Prostate gland (tissue), 2 donors: ENCODE results near the gene MAD1L1. TPM values are rescaled to one million over a fixed set of nuclear protein-coding genes. Genes with fewer than 3 reads are reported as not detected.

ENCODE experiments used
- DNase-seq: peaks from one replicate; pipeline ENCODE4 v3.0.0-alpha.2; 2019; ENCODE audit warnings: low spot score
- H3K27ac ChIP-seq, 2 donors: fragments of 200-600 bp; sonication (generic); 2 replicates each; pipeline ENCODE4 v1.5.1; 2017 to 2019
- H3K27me3 ChIP-seq: fragments of 200-600 bp; sonication (generic); replicated peaks from 2 replicates; pipeline ENCODE4 v1.5.1; 2019; ENCODE audit not compliant: insufficient read depth
- H3K36me3 ChIP-seq, 2 donors: fragments of 200-600 bp; sonication (generic); 1 replicate in 1 of 2; 2 replicates in 1 of 2; pipeline versions ENCODE4 v1.5.1 to v1.8.1; 2017 to 2019
- H3K4me1 ChIP-seq: fragments of 200-600 bp; sonication (generic); replicated peaks from 2 replicates; pipeline ENCODE4 v1.5.1; 2019
- H3K4me3 ChIP-seq, 2 donors: fragments of 200-600 bp; sonication (generic); 2 replicates each; pipeline ENCODE4 v1.5.1; 2017 to 2019
- H3K9me3 ChIP-seq: fragments of 200-600 bp; sonication (generic); 2 replicates; pipeline ENCODE4 v1.5.1; 2017
- POLR2A ChIP-seq: fragments of 450-650 bp; IDR thresholded peaks from one replicate; pipeline ENCODE4 v1.6.1; 2016; ENCODE audit warnings: antibody characterized with exemption, mild to moderate bottlenecking
- POLR2AphosphoS5 ChIP-seq: sonication (generic); formaldehyde crosslinking; IDR thresholded peaks from one replicate; pipeline ENCODE4 v1.6.1; 2017; ENCODE audit warnings: antibody characterized with exemption
- WGBS: methylation state at CpG from one replicate; pipeline ENCODE4 v1.1.5; 2018; 5-methylcytosine and 5-hydroxymethylcytosine counted together
- intact Hi-C: fragments of 100-400 bp; cut with DNase I; formaldehyde crosslinking; loops from one replicate; pipeline ENCODE4 v1.14.2; 2022
- total RNA-seq, 2 donors: library from RNA; depleted of rRNA; stranded (reverse); fragments of >200 nt; gene quantifications; one replicate each; pipeline ENCODE4 v1.1.0, GENCODE V29; 2016
- TF ChIP-seq, protein P1 (sequence below), 4 experiments: fragments of 200-600 bp in 2 of 4; fragments of 450-650 bp in 2 of 4; sonication (generic) in 2 of 4; IDR thresholded peaks; 1 replicate in 3 of 4; 2 replicates in 1 of 4; pipeline ENCODE4 v1.5.1; 2016 to 2019; ENCODE audit warnings: antibody characterized with exemption in 4 of 4, mild to moderate bottlenecking in 2 of 4, moderate library complexity in 2 of 4

MAD1L1 gene
- 10 to 100 TPM; 79.3 to 91.9 TPM for total RNA-seq

DNA sequence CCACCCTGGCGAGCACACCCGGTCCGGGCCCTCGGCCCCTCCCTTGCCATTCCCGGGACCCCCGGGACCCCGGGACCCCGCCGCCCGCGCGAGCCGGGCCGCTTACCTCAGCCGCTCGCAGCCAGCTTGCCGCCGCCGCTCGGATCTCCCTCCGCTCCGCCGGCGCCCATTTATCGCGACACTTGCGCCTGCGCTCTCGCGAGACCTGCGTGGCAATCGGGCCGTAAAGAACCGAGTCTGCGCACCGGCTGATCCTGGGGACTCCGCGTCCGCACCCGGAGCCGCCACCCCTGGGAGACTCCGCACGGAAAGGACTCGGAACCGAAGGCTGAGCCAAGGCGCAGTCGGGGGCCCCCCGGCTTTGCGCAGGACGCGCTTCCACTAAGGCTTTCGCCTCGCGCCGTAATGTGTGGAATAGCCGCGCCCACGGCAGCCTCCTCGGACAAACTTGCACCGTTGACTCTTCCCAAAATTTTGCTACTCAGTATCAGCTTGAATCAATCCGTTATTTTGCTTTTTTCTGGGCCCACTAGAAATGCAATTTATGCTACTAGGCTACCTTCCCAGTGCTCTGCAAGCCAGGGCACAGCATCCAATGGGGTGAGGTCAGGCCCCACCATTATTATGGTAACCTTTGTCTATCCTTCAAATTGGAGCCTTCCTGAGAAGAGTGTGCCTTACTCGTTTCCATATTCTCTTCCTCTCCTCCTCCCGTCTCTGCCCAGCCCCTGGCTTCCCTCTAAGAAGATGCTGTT lies at the start of gene MAD1L1:
MAD1L1 (minus strand) TSS at position 180 of the 755 bp plus-strand sequence. CDS start 2,812 bp downstream, outside the sequence.
- Histone ChIP-seq H3K9me3 (no peaks in the 10 kb centered on the region), H3K4me3 (peak within 1 kb of the TSS; percentile 76 to 94), H3K4me1 (no peaks in the 10 kb centered on the region), H3K36me3 (peaks cover 0 to 1% of the 10 kb centered on the region in 2 donors), H3K27ac (peak within 1 kb of the TSS; percentile 51 to 55), H3K27me3 (no peaks in the 10 kb centered on the region)
- DNase-seq = peak; percentile 85
- TF ChIP-seq POLR2AphosphoS5 (peak; percentile 82), POLR2A (peak; percentile 47)
- TF ChIP-seq, protein P1, sequence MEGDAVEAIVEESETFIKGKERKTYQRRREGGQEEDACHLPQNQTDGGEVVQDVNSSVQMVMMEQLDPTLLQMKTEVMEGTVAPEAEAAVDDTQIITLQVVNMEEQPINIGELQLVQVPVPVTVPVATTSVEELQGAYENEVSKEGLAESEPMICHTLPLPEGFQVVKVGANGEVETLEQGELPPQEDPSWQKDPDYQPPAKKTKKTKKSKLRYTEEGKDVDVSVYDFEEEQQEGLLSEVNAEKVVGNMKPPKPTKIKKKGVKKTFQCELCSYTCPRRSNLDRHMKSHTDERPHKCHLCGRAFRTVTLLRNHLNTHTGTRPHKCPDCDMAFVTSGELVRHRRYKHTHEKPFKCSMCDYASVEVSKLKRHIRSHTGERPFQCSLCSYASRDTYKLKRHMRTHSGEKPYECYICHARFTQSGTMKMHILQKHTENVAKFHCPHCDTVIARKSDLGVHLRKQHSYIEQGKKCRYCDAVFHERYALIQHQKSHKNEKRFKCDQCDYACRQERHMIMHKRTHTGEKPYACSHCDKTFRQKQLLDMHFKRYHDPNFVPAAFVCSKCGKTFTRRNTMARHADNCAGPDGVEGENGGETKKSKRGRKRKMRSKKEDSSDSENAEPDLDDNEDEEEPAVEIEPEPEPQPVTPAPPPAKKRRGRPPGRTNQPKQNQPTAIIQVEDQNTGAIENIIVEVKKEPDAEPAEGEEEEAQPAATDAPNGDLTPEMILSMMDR (IDR thresholded peaks at IDR 0.05) = peak in 1 of 4 experiments; percentile 7
- under 1% methylated on average over 63 of the region's 63 CpGs for WGBS
- intact Hi-C loops = no loop called here

DNA sequence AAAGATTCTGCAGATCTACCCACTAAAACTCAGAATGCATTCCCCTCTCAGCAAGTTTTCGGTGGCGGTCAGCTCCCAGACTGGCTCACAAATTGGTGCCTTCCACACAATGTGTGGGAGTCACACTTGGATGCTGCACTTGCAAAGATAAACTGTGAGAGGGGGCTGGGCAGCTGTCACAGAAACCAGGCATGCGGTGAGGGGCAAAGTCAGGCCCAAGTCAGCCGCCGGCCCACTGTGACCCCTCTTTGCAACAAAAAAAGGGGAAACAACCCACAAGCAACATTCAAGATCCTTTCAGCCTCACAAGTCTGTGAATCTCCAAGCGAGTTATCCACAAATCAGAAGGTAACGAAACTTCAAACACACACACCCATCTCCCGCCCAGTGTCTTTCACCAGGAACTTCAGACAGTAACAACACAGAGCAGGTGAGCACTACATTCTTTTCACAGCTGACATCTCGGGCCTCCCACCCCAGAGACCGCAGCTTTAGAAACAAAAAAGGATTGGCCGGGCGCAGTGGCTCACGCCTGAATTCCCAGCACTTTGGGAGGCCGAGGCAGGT lies 49.5 kb upstream of the MAD1L1 start:
- intact Hi-C loops = no loop called here
- WGBS = 62% methylated on average over 14 of the region's 14 CpGs
- no peak overlapping the region for H3K27ac ChIP-seq
- TF ChIP-seq POLR2A = no peak
- TF ChIP-seq POLR2AphosphoS5 = no peak
- TF ChIP-seq, protein P1 (IDR thresholded peaks at IDR 0.05) = no peak
- H3K4me3 ChIP-seq = no peak overlapping the region
- no peaks in the 10 kb centered on the region for H3K9me3 ChIP-seq
- H3K36me3 ChIP-seq = no peaks in the 10 kb centered on the region
- no peaks in the 10 kb centered on the region for H3K4me1 ChIP-seq
- no peaks in the 10 kb centered on the region for H3K27me3 ChIP-seq
- no peak for DNase-seq

DNA sequence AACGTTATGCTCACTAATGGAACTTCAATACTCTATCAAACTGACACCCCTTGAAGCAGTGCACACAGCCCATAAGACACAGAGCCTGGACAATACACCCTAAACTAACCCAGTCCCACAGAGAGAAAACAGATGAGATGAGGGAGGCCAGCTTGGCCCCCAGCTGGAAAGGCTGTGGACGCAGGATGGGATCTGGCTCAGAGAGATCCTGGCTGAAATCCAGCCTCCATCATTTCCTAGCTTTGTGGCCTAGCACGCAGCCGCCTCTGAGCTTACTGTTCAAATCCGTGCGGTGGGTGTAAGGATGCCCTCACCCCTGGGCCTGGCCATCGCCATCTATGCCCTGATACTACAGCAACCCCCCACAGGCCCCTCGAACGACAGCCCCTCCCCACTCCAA lies 48.8 kb upstream of the MAD1L1 start:
- WGBS = 58% methylated on average over 9 of the region's 9 CpGs
- no peak overlapping the region for H3K27ac ChIP-seq

DNA sequence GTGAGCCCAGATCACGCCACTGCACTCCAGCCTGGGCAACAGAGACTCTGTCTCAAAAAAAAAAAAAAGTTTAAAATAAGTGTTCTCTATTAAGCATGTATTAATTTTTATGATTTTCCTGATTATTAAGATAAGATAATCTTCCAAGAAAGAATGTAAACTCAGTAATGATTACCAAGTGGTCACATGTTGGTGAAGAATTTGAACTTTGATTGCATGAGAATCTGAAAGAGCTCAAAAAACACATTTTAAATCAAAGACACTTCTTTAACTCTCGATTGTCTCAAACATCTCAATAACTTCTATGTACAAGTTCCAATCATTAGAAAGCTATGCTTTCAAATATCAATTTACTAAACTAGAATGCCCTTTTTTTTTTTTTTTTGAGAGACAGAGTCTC lies 47.7 kb upstream of the MAD1L1 start:
- no peak overlapping the region for H3K27ac ChIP-seq
- intact Hi-C loops = no loop called here

More for the DNA sequence above, 48.8 kb upstream of the MAD1L1 start:
- intact Hi-C loops = no loop called here
- no peaks in the 10 kb centered on the region for H3K9me3 ChIP-seq
- no peaks in the 10 kb centered on the region for H3K36me3 ChIP-seq
- DNase-seq = no peak
- H3K4me1 ChIP-seq = no peaks in the 10 kb centered on the region
- H3K27me3 ChIP-seq = no peaks in the 10 kb centered on the region
- TF ChIP-seq, protein P1 (IDR thresholded peaks at IDR 0.05) = no peak
- no peak for TF ChIP-seq POLR2A
- TF ChIP-seq POLR2AphosphoS5 = no peak
- no peak overlapping the region for H3K4me3 ChIP-seq

More for the DNA sequence above, 47.7 kb upstream of the MAD1L1 start:
- no peaks in the 10 kb centered on the region for H3K9me3 ChIP-seq
- H3K36me3 ChIP-seq = no peaks in the 10 kb centered on the region
- no peaks in the 10 kb centered on the region for H3K27me3 ChIP-seq
- no peak overlapping the region for H3K4me3 ChIP-seq
- DNase-seq = no peak
- TF ChIP-seq POLR2A = no peak
- no peak for TF ChIP-seq POLR2AphosphoS5
- TF ChIP-seq, protein P1 (IDR thresholded peaks at IDR 0.05) = no peak
- 76% methylated on average over 2 of the region's 2 CpGs for WGBS
- H3K4me1 ChIP-seq = no peaks in the 10 kb centered on the region
